ENCODE measurements around the gene AGBL3. TPM values are rescaled to one million over a fixed set of nuclear protein-coding genes. Genes with fewer than 3 reads are reported as not detected.

Gene AGBL3
- polyA plus RNA-seq, 1 experiment: 0.32 TPM

- Histone ChIP-seq H3K27me3 (ENCODE audit: control insufficient read depth, insufficient read depth, low read length) (no peaks in the 10 kb centered on the region), H3K36me3 (ENCODE audit: control insufficient read depth, insufficient read depth, low read length) (no peaks in the 10 kb centered on the region), H3K4me3 (ENCODE audit: low read depth, low read length) (no peak overlapping the region)
- no peak for DNase-seq (ENCODE audit: low read depth)
- no peak for TF ChIP-seq CTCF (IDR thresholded peaks at IDR 0.05; ENCODE audit: insufficient read depth, low read depth, low read length)
- ChIA-PET CTCF (interaction anchor here (0.8 to 1.1 kb wide), 2 partner anchors 10 to 12 kb away, joined by 3 read pairs; no protein-coding TSS in a partner anchor), POLR2A (no interaction called here)
Observed at GRCh38 chr7:135158141-135158655, 171.9 kb downstream of the AGBL3 start.

GRCh38 chr7:135158874-135159273 lies 172.6 kb downstream of the AGBL3 start:
- ChIA-PET POLR2A (no interaction called here), CTCF (interaction anchor here (1.1 kb wide), 1 partner anchor 10 kb away, joined by 3 read pairs; no protein-coding TSS in a partner anchor)
- DNase-seq (ENCODE audit: low read depth): no peak
- TF ChIP-seq CTCF (IDR thresholded peaks at IDR 0.05; ENCODE audit: insufficient read depth, low read depth, low read length): no peak
- H3K27me3 ChIP-seq (ENCODE audit: control insufficient read depth, insufficient read depth, low read length): no peaks in the 10 kb centered on the region
- H3K4me3 ChIP-seq (ENCODE audit: low read depth, low read length): no peak overlapping the region
- no peaks in the 10 kb centered on the region for H3K36me3 ChIP-seq (ENCODE audit: control insufficient read depth, insufficient read depth, low read length)

GRCh38 chr7:135159359-135160085 lies 173.2 kb downstream of the AGBL3 start:
- TF ChIP-seq CTCF (IDR thresholded peaks at IDR 0.05; ENCODE audit: insufficient read depth, low read depth, low read length): no peak
- CTCF ChIA-PET: interaction anchor here (1.1 kb wide), 1 partner anchor 9 kb away, joined by 3 read pairs; no protein-coding TSS in a partner anchor
- DNase-seq (ENCODE audit: low read depth): no peak
- H3K27me3 ChIP-seq (ENCODE audit: control insufficient read depth, insufficient read depth, low read length): no peaks in the 10 kb centered on the region
- no peaks in the 10 kb centered on the region for H3K36me3 ChIP-seq (ENCODE audit: control insufficient read depth, insufficient read depth, low read length)
- H3K4me3 ChIP-seq (ENCODE audit: low read depth, low read length): no peak overlapping the region
- POLR2A ChIA-PET: no interaction called here

DNA sequence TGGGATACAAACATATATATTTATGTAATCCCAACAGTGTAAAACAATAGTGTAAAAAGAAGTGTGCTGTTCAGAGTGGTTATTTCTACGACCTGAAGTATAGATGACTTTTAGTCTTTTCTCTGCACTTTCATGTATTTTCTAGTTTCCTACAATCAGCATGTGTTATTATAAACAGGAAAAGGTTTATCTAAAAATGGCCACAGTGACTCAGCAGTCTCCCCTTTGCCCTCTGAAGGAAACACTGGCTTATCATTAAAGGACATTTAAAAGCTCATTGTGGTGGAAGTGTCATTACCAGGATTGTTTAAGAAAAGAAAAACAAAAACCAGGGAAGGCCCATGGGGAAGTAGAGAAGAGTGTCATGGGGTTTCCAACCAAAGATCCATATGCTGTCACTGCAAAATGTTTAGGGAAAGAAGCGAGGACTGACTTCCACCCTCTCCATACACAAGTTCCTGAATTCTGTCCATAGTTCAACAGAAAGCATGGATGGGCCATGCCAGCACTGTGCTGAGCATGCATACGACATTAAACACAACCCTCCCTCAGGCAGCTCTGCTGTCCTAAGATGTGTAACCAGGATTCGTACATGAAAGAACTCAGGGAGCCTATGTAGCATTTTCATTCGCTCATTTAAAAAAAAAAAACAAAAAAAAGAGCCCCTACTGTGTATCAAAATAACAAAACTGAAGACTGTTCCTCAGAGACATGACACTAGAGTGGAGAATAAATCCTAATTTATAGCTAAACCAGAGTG lies 174.0 kb downstream of the AGBL3 start:
- no peak for TF ChIP-seq CTCF (IDR thresholded peaks at IDR 0.05; ENCODE audit: insufficient read depth, low read depth, low read length)
- no peak overlapping the region for H3K4me3 ChIP-seq (ENCODE audit: low read depth, low read length)
- H3K36me3 ChIP-seq (ENCODE audit: control insufficient read depth, insufficient read depth, low read length): 0 out of 2 replicates have a peak, but pooled peaks cover under 1% of the 10 kb centered on the region
- CTCF ChIA-PET: interaction anchor here (0.8 to 1.0 kb wide), 3 partner anchors 10 to 470 kb away, joined by 3 to 4 read pairs (median 3); partner anchors contain the start of gene AGBL3
- POLR2A ChIA-PET: no interaction called here
- no peaks in the 10 kb centered on the region for H3K27me3 ChIP-seq (ENCODE audit: control insufficient read depth, insufficient read depth, low read length)
- no peak for DNase-seq (ENCODE audit: low read depth)

Measured in BJ (cell line).